IPS-11a (cell line): Measurements from ENCODE around the gene NDUFAF4.

Experiments
- H3K4me3 ChIP-seq: one replicate; pipeline ENCODE4 v1.5.1; 2013; ENCODE audit warnings: low read depth, low read length, control low read depth

NDUFAF4 gene

DNA sequence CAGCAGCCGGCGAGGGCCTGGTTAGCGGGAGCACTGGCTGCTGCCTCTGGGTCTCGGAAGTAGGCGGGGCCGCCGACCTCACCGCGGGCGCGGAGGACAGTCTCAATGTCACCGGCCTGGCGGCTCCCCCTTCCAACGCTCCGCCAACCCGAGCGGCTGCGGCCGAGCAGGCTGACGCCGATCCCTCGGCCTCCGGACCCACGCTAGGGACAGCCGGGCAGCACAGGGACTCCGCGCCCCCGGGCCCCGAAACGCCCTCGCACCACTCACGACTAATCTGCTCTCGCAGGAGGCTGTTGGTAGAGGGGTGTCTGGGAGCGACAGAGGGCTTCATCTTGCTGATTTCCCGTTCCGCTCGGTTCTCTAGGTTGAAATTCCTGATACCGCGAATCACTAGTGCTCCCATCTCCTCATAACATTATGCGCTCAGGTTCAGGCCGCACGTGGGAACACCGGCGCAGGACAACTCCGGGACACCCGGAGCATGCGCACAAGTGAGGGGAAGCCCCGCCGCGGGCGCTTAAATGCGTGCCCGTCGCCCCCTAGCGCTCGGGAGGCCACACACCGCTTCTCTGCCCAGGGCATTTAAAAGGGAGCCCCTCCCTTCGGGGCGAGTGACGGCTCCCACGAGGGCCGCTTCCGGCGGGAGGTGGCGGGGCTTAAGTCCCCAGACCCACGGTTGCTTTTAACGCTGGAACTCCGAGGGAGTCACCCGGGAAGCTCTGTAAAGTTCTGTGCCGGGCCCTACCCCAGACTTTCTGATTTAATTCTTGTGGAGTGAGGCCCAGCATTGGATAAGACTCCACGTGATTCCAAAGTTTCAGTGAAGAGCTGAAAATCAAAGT lies at the start of gene NDUFAF4:
NDUFAF4 (minus strand) TSS at position 496 of the 845 bp plus-strand sequence; CDS start at position 406, 90 bp downstream.
- peak within 1 kb of the TSS; percentile 87 for H3K4me3 ChIP-seq

DNA sequence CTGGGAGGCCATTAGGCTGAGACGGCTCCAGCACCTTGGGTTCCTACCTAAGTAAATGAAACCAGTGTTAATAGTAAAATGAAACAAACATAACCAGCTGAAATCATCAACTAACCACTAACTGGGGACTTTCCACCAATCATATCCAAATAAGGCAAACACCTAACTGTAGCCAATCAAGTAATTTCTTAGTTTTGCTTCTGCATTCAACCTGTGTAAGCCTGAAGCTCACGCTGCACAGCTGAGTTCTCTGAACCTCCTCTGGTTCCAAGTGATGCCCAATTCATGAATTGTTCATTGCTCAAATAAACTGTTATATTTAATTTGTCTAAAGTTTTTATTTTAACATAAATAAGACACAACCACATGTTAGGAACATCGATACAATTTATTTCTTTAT lies 49.4 kb upstream of the NDUFAF4 start:
- no peak overlapping the region for H3K4me3 ChIP-seq

DNA sequence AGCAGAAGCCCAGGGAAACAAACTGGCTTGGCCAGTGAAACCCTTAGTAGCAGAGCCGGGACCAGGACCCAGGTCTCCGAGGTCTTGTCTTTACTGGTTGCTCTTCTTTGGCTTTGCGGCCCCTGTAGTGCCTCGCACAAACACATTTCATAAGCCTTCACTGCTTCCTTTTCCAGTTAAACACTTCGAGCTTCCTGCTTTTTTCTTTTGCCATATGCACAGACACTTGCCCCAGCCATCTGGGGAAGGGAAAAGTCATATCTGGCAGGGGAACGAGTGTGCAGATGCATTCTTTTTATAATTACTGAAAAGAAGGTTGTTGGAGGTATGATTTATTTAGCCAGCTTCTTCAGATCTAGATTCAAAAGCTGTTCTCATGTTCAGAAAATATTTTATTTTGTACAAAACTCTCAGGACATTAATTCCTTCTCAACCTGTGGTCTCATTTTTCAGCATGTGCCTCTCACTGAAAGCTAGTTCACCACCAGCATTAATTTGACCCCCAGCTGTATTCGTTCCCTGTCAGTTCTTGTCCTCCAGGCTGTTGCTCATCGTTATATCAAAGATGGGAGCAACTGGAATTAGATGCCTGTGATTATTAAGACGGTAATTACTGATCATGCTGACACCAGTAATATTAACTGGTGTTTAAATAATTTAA lies 46.0 kb upstream of the NDUFAF4 start:
- no peak overlapping the region for H3K4me3 ChIP-seq

DNA sequence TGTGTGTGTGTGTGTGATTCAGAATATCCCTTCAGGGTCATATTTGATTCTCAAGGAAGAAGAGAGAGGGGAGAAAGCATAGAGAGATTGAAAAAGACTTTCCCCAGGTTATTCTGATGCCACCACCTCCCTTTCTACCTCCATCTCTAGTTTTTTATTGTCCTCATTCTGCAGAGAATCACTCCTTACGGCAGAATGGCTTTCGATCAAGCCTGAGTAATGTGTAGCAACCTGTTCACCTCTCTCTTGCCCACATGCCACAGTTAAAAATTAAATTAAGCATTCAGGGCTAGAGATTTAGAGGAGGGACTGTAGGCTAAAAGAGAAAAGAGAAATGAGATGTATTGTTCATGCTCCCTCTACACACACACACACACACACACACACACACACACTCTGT lies 45.0 kb upstream of the NDUFAF4 start:
- H3K4me3 ChIP-seq, result no peak overlapping the region

DNA sequence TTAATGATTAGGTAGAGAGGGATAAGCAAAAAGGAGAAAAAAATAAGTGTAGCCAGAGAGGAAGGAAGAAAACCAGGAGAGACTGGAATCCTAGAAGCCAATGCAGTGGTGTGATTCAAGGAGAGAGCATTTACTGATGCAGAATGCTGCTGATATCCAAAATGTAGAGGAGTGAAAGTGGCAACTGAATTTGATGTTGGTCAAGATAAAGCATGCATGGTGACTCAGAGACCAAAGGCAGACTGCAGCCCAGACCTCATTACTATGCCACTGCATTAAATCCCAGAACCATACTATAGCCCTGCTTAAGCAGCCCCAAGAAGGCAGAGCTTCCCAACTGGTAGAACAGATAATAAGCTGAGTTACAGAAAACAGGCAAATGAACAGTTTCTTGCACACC lies 42.6 kb upstream of the NDUFAF4 start:
- H3K4me3 ChIP-seq, result no peak overlapping the region

DNA sequence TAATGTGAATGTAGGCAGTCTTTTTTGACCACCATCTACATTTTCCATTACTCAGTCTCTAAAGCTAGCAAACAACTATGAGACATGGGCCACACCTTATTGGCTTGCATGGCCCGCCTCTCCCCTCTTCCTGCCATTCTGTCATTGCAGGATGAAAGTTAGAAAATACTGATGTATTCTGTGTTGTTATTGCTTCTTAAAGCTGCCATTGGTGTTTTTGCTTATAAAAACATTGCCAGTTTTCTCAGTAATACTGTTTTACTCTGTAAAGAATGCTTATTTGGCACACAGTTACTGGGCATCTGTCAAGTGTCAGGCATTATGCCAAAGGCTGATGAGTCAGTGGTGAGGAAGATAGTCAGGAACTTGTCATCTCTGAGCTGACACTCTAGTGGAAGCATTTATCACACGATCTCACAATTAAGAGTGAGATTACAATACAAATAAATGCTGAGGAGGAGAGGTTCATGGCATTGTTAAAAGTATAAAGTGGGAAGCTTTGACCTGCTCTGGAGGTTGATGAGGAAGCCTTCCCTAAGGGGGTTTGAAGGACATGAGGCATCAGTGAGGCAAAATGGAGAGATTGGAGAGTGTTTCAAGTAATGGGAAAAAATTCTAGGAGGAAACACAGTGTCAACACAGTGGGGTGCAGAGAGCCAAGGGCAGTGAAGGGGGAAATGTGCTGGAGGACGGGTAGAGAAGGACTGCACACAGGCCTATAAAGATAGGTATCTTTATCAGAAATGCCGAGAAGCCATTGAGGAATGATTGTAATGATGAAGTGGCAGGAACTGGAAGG lies 41.5 kb upstream of the NDUFAF4 start:
- H3K4me3 ChIP-seq, result no peak overlapping the region

DNA sequence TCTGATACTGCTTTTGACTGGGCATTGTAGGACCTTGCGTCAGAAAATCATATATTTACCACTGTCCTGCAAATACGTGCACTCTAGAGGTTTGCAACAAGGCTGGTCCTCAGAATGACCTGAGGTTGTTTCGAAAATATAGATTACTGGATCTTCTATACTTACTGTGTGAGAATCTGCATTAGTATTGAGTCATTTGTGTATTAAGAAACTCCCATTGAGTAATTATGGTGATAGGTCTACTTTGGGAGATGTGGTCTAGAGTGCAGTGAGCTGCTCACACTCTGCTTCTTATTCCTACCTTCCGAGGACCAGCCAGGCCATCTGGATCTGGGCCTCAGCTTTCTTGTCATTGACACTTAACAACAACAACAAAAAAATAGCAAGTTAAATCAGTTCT lies 36.4 kb upstream of the NDUFAF4 start:
- no peak overlapping the region for H3K4me3 ChIP-seq

DNA sequence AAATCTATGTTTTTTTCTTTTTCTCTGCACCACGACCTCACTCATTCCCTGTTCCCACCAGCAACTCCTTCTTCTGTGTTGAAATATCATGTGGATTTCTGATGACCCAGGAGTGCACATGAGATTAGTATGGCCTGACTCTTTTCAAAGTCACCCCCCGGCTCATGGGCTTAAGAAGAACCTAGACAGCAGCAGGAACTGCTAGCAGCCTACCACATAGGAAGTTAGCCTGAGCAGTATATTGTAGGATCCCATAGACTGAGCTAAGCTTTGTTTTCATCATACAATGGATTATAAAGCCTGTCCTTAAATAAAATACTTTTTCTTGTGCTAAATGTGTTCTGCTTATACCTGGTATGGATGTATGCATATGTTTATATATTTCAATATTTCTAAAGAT lies 33.5 kb upstream of the NDUFAF4 start:
- H3K4me3 ChIP-seq, result no peak overlapping the region

DNA sequence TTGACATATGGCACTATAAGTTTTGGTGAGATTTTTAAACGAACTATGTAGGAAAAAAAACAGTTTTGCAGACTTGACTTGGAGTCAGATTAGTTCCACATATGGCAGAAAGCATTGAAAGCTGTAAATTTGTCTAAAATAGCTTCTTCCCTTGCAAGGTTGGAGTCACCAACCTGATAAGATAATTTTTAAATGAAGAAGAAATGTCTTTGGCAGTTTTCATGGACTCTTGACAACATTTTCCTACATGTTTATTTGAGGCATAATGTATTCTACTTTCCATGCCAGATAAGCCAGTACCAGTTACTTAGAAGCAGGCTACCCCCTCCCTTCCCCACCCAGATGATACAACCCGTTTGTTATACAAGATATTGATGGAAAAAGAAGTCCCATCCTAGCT lies 32.0 kb upstream of the NDUFAF4 start:
- no peak overlapping the region for H3K4me3 ChIP-seq

DNA sequence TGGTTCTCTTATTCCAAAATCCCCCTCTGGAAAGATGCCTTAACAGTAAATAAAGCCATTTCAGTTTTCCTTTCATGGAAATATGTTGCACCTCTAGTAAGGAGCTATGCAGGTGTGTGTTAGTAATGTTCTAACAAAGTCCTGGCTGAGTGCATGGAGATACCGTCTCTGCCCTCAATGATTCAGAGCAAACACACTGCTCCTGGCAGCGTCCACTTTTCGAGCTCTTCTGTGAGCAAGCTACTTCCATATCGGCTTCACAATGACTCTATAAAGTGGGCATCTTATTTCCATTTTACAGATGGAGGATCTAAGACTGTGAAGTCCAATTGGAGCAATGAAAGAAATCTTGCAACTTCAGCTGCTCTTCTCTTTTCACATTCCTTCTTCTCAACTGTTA lies 30.0 kb upstream of the NDUFAF4 start:
- H3K4me3 ChIP-seq, result no peak overlapping the region

DNA sequence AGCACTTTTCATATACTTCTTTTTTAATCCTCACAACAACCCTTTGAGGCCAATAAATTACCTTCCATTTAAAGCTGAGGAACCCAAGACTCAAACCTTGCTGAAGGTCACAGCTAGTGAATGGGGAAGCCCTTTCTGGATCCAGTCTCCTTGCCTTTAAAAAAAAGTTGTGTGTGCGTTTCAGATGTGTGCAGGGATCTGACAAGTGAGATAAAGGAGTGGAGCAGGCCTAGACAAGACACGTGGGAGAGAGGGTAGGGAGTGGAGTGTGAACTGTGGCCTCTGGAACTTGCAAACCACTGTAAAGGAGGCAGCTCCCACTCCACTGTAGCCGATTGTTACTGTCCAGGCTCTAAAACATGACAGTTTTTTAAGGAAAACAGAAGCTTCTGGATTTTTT lies 28.7 kb upstream of the NDUFAF4 start:
- H3K4me3 ChIP-seq, result no peak overlapping the region

DNA sequence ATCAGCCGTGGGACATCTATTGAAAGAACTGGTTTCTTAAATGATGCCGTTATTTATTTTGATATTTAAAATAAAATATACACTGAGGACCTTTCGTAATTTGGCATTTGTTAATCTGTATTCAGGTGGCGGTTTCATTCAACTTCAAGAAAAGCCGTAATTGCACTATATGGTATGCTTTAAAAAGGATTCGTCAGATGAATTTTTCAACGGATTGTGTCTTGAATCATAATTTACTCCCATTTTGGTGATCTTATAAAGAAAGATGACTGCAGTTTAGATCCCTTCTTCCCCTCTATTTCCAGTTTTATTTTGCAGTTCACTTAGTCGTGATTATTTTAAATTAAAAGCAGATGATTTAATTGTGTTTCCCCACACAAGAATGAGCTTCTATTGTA lies 27.6 kb upstream of the NDUFAF4 start:
- H3K4me3 ChIP-seq, result peak overlapping the region; percentile 87

DNA sequence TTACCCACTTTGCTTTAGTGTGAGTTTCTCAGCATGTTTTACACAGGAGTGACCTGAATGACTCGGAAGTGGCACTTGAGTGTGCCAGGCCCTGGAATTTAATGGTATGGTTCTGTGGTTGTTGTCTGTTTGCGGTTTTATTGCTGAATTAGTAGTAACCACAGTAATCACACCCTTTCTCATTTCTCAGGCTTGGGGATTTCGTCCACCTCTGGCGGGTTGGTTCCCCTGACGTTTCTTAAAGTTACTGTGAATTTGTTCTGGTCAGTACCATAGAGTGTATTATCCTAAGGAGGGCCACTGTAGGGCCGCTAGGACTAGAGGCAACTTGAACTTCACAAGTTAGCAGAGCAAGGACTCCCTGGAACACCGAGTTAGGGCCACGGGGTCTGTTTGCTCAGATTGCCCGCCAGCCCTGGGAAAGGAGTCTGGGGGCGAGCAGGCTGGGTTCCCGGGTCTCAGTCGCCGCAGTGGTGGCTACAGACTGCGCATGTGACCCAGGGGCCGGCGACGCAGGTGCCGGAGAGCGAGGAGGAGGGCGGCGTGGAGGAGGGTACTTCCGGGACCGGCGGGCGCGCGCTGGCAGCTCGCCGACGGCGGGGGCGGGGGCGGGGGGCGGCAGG lies 26.3 kb upstream of the NDUFAF4 start:
- peak overlapping the region; percentile 60 for H3K4me3 ChIP-seq

DNA sequence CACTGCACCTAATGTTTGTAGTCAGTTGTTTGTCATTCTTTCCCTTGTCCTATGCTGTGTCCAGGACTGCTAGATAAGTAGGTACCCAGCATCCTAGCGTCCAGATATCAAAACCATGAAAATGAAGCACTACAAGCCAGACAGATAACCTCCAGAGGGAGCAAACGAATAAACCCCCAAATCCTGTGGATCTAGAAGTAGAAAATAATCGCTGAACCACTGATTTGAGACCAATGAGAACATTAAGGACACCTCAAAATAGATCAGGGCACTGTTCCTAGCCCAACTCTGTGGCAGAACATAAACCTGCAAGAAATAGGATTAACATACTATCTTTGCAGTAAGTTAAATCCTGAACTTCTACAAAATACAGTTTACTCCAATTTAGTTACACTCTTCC lies 25.7 kb upstream of the NDUFAF4 start:
- no peak overlapping the region for H3K4me3 ChIP-seq

DNA sequence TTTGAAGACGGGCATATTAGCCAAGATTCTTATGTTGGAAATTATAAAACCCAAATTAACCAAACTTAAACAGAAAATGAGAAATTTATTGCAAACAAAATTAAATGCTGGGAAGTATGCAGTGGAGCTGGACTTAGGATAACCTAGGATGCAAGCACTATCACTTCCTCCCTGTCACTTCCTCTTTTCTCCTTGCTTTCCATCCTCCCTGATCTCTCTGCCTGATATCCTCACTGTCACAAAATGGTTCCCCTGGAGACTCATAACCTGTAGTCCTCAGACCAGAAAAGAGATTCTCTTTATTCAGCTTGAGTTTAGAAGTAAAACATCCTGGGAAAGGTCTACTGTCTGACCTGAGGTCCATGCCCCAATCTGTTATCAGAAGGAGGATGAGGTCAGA lies 19.4 kb upstream of the NDUFAF4 start:
- no peak overlapping the region for H3K4me3 ChIP-seq

DNA sequence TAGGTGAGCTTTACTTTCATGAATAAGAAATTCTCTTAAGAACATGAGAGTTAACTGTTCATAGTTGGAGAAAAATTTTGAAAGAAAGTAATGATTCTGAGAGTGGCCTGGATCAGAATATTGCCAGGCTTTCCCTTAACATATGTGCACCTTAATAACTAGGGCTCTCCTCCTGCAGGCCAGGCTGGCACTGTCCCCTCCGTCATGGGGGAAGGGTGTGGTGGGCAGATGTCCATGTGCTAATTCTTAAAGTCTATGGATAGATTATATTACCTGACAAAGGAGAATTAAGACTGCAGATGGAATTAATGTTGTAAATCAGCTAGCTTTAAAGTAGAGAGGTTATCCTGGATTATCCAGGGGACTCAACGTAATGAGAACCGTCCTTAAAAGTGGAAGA lies 15.9 kb upstream of the NDUFAF4 start:
- no peak overlapping the region for H3K4me3 ChIP-seq

DNA sequence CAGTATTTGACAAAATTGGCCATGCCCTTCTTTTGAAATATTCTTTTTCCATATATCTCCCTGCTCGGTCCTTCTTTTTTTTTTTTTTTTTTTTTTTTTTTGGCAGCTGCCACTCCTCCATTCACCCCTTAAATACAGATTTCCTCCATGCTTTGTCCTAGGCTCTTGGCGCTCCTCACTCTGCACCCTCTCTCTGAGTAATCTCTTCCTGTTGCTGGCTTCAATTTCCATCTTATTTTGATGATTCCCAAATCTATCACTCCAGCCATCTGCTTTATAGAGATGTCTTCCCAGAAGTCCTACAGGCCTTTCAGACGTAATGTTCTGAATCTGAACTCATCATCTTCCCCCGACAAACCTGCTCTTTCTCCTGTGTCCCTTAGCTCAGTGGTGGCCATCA lies 14.1 kb upstream of the NDUFAF4 start:
- no peak overlapping the region for H3K4me3 ChIP-seq

DNA sequence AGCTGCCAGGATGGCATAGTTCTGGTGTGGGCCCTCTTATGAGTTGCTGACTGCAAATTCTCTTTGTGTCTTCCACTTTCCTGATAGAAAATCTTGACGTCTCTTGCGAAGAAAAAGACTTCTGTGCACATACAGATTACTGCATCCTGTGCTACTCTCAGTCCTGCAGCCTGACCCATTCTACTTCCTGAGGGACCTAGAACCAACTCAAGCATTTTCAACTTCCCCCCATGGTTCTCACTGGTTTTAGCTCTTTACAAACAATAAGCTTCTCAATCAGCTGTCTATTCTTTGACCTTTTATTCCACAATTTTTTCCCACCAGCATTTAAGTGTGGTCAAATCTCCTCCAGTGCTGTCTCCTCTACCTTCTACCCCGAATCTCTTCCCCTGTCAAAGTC lies 13.5 kb upstream of the NDUFAF4 start:
- no peak overlapping the region for H3K4me3 ChIP-seq

DNA sequence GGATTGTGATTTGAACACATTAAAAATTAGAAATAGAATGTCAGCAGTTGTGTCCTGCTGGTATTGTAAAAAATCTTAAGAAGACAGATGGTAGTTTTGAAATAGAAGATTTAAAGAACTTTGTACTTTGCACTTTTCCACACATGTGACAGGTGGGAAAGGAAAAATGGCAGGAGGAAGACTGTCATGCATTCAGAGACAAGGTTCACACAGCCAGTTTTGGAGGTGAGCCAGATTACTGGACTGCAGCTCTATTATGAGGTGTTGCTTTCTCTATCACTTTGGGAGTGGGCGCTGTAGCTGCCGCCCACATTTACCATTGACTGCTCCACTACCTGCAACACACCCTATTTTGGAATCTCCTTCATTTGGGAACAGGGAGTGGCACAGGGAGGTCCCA lies 12.1 kb upstream of the NDUFAF4 start:
- H3K4me3 ChIP-seq, result no peak overlapping the region

DNA sequence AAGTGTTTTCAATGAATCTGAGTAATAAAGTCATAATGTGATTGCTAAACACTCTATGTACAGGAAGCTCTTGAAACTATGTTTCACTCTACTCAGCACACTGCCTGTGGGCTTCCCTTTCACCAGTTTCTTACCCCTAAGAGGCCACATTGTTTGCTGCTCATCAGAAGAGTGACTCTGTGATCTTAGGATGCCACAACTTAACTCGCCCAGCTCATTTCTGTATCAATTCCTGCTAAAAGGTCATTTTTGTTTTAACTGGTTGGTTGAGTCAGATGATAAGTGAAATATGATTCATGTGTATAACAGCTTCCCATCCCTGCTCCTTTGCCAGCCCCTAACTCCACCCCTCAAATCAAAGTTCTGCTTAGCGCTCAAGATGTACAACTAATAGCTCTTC lies 9.8 kb upstream of the NDUFAF4 start:
- no peak overlapping the region for H3K4me3 ChIP-seq

DNA sequence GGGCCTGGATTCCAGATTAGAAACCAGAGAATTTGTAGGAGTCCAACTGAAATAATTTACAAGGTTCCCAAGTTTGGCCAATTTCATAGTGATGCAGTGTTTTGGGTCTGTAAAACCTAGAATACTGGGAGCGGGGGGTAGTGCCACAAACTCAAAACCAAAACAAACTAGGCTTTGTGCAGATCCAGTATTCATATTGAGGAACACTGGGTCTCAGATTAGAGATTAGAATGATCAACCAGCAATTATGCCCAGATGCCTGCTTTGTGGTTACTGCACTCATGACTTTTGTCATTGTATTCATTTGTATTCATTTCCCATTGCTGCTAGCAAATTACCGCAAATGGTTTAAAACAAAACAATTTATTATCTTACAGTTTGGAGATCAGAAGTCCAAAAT lies 3.2 kb upstream of the NDUFAF4 start:
- H3K4me3 ChIP-seq, result no peak overlapping the region
